HG03565 (cell line): ENCODE results near the gene TUBA3D.
"Not testable (repeated sequence)": the region's sequence is repeated elsewhere in the genome, so short reads cannot be mapped to it uniquely, and the experiment has no call there.

ENCODE experiments used
- ATAC-seq: cut with Tn5 transposase; IDR thresholded peaks from one replicate; pipeline ENCODE4 v1.9.1; 2021; ENCODE audit warnings: mild to moderate bottlenecking, moderate library complexity; ENCODE audit not compliant: unreplicated experiment

The TUBA3D gene

GRCh38 chr2:131483981-131484820 is 8.3 kb downstream of the TUBA3D start:
- not testable (repeated sequence) for ATAC-seq

- ATAC-seq, result not testable (repeated sequence)
Measured at GRCh38 chr2:131484906-131485460, 9.1 kb downstream of the TUBA3D start.

- ATAC-seq, result not testable (repeated sequence)
Measured at GRCh38 chr2:131486201-131486902, 10.4 kb downstream of the TUBA3D start.

GRCh38 chr2:131488306-131489205 is 12.6 kb downstream of the TUBA3D start:
- no peak for ATAC-seq

GRCh38 chr2:131490616-131491468 is 14.9 kb downstream of the TUBA3D start:
- ATAC-seq, result not testable (repeated sequence)

GRCh38 chr2:131491469-131491836 is 15.5 kb downstream of the TUBA3D start:
- not testable (repeated sequence) for ATAC-seq

- ATAC-seq, result peak; percentile 4
Measured at GRCh38 chr2:131492015-131492417, 16.1 kb downstream of the TUBA3D start, which contains the start of gene MZT2A. MZT2A (minus strand) TSS chr2:131492397; CDS start chr2:131492376, 21 bp downstream.

- peak; percentile 60 for ATAC-seq
Measured at GRCh38 chr2:131492418-131493198, 16.7 kb downstream of the TUBA3D start.

- ATAC-seq, result peak; percentile 8
Measured at GRCh38 chr2:131493199-131493968, 17.5 kb downstream of the TUBA3D start.

- not testable (repeated sequence) for ATAC-seq
Measured at GRCh38 chr2:131495506-131495905, 19.6 kb downstream of the TUBA3D start.

- peak; percentile 97 for ATAC-seq
Measured at GRCh38 chr2:131498321-131498973, 22.5 kb downstream of the TUBA3D start.

GRCh38 chr2:131503587-131503986 is 27.7 kb downstream of the TUBA3D start:
- not testable (repeated sequence) for ATAC-seq

- ATAC-seq, result not testable (repeated sequence)
Measured at GRCh38 chr2:131504082-131504750, 28.3 kb downstream of the TUBA3D start.

- ATAC-seq, result no peak
Measured at GRCh38 chr2:131509615-131510014, 33.7 kb downstream of the TUBA3D start.

- not testable (repeated sequence) for ATAC-seq
Measured at GRCh38 chr2:131511291-131511968, 35.5 kb downstream of the TUBA3D start.
